ENCODE data around the gene JAKMIP1.

The JAKMIP1 gene

GRCh38 chr4:6200011-6200921, at the start of gene JAKMIP1:
TSS of gene JAKMIP1 (minus strand) at chr4:6200549. CDS start at chr4:6112850, 87,699 bp downstream.
- DNase-seq: peak; percentile 69

- DNase-seq: no peak
Observed at GRCh38 chr4:6248394-6248793, 48.0 kb upstream of the JAKMIP1 start.

DNA sequence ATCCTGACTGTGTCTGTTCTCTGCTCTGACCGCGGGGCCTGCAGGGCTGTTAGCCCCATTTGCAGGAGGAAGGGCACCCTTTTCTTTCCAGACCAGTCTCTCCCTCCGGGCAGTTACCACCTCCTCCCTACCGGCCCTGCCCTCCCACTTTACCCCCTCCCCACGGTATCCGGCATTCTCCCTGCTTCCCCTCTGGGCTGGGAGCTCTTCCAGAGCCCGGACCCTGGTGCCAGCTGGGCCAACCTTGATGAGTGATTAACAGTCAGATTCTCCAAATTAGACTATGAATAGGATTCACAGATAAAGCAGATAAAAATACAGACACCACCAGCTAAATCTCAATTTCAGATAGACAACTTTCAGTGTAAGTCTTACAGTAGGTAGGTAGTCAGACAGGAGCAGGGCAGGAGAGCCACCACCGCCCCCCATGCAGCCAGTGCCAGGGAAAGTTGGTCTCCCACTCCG, 45.9 kb upstream of the JAKMIP1 start:
- no peak for DNase-seq

- no peak for DNase-seq
Observed at GRCh38 chr4:6245246-6246169, 45.2 kb upstream of the JAKMIP1 start.

DNA sequence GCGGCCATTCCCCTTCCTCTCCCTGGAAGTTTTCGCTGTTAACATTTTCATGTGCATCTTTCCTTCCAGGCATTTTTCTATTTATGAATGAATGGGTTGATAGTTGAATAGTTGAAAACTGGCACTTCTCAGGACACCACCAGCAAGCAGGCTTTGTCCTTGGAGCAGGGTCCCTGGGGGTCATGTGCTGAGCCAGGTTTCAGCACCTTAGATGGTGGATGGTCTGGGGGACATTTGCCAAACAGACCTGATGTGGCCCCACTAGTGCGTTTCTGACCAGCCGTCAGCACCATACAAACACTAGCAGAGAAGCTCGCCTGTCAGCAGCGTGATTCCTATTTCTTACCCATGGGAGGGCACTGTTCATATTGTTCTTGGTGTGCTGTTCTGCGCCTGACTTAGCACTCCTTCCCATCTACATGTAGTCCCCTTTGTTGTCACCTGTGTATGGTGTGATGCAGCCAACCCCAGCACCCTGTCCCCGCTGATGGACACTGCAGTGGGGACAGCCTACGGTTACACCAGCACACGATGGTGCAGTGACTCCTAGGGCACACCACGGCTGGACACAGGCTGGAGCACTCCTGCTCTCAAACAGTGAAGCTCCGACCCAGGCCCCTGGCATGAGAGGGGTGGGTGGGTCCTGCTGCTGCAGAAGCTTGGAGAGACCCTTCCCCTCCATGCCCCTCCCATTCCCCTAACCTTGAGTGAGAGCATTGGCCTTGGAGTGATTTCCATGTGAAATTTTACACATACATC, 42.1 kb upstream of the JAKMIP1 start:
- no peak for DNase-seq

DNA sequence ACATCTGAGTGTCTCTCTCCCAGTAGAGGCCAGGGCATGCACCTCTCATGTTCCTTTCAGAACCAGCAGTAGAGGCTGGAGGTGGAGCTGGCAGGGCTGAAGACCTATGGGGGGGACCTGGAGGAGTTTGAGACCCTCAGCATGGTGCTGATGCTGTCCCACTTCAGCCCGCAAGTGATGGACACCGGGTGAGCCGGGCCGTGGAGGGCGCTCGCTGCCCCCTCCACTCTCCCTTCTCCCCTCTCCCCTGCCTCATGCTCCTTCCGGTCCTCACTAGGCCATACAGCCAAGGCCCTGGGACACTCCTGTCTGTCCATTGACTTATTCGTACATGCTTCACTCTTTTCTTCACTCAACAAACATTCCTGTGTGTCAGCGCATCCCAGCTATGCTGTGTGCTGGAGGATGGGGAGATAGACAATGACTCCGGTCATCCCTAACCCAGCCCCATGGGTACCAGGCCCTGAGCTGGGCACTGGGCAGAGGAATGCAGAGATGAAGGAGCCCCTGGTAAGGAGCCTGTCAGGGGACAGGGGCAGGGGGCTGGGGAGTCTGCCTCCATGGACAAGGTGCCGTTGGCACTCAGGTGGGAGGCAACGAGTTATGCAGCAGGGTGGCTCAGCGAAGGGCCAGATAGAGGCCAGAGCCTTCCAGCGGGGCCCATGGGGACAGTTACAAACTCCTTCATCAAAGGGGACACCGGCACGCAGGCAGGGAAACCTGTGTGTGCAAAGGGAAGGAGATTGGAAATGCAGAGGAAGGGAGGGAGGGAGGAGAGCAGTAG, 40.9 kb upstream of the JAKMIP1 start:
- no peak for DNase-seq

- no peak for DNase-seq
Observed at GRCh38 chr4:6239968-6240367, 39.6 kb upstream of the JAKMIP1 start.

- DNase-seq: no peak
Observed at GRCh38 chr4:6239486-6239885, 39.1 kb upstream of the JAKMIP1 start.

DNA sequence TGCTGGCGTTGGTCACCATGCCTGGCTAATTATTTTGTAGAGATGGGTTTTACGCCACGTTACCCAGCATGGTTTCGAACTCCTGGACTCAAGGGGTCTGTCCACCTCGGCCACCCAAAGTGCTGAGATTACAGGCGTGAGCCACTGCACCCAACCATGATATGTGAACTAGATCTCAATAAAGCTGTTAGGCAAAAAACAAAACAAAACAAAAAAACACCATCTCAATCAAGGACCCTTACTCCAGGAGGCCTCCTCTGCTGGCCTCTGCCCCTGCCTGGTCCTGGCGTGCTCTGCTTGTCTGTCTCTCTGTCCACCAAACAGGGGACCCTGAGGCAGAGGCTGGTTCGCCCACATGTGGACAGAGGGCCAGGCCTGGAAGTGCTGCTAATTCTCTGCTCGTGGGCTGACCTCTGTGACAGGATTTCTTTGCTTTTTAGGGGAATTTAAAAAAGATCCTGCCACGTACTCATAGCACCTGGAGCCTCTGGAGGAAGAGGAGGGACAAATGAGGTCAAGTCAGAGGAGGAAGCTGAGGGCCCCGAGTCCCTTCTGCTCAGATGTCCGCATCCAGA, 36.6 kb upstream of the JAKMIP1 start:
- DNase-seq: no peak

DNA sequence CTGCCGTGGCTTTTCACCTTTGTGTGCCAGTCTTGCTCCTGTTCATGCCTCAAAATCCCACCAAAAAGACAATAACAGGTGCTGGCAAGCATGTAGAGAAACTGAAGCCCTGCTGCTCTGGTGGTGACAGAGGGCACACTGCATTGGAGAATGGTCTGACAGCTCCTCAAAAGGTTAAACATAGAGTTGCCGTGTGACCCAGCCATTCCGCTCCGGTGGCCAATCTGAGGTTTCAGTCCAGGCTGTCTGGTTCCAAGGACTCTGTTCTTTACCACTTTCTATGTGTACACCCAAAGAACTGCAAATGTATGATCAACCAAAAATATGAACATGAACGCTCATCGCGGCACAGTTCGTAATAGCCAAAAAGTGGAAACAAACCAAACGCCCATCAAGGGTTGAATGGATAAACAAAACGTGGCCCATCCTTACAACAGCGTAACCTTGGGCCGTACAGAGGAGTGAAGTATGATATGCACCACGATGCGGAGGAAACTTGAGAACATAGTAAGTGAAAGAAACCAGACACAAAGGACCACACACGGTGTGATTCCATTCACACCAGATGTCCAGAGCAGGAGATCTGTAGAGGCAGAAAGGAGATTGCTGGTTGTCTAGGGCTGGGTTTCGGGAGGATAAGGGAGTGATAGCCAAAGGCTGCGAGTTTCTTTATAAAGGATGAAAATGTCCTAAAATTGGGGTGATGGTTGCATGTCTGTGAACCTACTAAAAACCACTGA, 35.7 kb upstream of the JAKMIP1 start:
- DNase-seq: no peak

- DNase-seq: no peak
Observed at GRCh38 chr4:6235012-6235411, 34.7 kb upstream of the JAKMIP1 start.

- no peak for DNase-seq
Observed at GRCh38 chr4:6233929-6234328, 33.6 kb upstream of the JAKMIP1 start.

DNA sequence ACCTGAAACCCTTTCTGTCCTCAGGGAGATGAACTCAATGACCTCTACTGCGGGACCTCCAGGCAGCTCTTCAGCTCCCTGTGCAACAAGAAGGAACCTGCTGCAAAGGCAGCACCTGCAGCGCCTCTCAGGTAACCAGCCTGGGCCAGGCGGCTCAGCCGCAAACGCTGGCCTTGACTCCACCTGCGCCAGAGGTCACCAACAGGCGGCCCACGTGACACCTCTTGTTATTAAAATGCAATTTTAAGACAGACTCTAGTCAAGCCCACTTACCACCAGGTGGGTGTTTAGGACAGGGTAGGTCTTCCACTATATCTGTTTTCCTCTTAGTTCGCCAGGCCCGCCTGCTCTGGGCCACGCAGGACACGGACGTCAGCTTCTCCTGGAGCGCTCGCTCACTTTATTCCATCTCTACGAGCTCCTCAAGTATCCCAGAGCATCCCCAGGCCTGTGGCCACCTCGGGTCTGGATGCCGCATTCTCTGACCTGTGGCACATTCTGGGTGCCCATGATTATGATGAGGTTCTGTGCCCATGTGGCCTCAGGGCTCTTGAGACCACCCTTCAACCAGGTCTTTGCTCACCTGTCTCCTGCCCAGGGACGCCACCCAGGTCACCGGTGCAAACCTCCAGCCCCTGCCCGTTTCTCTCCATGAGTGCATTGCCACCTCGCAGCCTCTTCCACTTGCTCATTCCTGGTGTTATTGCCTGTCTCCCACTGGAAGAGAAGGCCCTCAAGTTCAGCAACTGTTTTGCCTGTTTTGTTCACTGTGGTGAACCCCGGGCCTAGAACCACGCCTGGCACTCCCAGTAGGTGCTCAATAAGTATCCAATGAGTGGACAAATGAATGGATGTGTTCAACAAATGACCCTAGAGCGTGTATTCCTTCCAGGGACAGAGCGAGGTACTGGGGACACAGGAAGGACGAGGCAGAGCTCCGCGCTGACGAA, 32.8 kb upstream of the JAKMIP1 start:
- DNase-seq: no peak

DNA sequence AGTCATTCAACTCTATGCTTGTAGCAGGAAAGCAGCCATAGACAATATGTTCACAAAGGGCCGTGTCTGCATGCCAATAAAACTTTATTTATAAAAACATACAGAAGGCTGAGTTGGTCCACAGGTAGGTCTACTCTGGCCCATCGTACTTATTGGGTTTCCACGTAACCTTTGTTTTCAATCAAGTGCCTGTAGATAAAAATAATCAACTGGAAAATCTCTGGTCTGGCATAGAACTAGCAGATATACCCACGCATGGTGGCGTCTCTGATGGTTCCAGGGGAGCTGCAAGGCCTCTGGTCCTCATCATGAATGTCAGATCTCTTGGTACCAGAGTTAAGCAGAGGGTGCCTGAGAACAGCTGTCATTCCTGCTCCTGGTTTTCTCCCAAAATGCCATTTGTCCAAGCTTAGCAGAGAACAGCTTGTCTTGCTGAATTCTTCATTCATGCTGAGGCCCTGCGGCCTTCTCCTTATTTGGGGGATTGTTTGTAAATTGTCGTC, 31.4 kb upstream of the JAKMIP1 start:
- DNase-seq: no peak

DNA sequence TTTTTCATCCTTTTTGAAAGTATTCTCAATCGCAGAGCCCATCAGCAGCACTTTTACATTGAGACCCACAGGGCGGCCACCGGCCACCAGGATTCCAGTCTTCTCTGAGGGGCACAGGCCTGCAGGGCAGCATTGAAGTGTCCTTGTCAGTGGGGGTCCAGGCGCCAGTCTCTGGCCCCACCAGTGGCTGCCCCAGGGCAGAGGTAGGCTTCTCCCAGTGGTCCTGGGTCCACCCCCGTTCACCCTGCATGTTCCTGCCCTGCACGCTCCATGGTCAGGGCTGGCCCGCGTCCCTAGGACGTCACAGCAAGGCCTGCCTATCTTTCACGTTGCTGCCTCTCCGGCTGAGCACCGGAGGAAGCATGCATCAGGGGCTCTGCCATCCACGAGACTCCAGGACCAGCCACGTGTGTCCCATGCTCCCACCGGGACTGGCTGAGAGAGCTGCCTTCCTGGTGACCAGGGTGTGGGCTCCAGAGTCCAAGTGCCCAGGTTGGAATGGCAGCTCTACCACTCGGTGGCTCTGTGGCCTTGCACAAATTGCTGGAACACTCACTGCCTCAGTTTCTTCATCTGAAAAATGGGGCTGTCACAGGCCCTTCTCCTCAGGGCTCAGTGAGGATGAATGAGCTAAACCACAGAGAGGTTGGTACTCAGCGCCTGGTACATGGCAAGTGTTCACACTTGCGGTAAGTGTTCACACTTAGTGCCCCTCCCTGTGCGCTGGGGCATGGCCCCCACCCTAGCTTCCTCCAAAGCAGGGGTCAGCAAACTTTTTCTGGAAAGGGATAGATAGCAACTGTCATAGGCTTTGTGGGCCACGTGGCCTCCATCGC, 30.7 kb upstream of the JAKMIP1 start:
- DNase-seq: no peak

DNA sequence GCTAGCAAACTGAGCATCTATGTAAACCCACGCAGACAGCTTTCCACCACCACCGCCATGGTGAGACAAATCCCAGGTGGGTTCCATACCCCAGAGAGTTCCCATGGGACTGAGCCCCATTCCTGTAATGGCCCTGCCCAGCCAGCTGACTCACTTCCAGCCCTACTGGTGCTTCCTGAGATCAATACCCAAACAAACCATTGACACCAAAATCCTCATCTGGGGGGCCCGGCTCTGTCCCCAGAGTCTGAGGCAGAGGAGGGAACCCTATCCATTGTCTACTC, 30.1 kb upstream of the JAKMIP1 start:
- DNase-seq: no peak

GRCh38 chr4:6229671-6230501, 29.5 kb upstream of the JAKMIP1 start:
- no peak for DNase-seq

- no peak for DNase-seq
Observed at GRCh38 chr4:6229095-6229494, 28.7 kb upstream of the JAKMIP1 start.
